Tibial artery (tissue), 4 donors: ENCODE results near the gene AQP10.
"Not testable (repeated sequence)": the region's sequence is repeated elsewhere in the genome, so short reads cannot be mapped to it uniquely, and the experiment has no call there.

Source experiments
- DNase-seq, 2 donors: peaks; one replicate each; pipeline ENCODE4 v3.0.0-alpha.2; 2019
- H3K27ac ChIP-seq, 2 donors: fragments of 200-600 bp; sonication (generic) in 1 of 2; 1 replicate in 1 of 2; 2 replicates in 1 of 2; pipeline ENCODE4 v1.5.1; 2018 to 2019; ENCODE audit warnings: mild to moderate bottlenecking in 1 of 2
- H3K27me3 ChIP-seq, 2 donors: fragments of 200-600 bp; sonication (generic) in 1 of 2; one replicate each; pipeline versions ENCODE4 v1.5.1 to v1.6.0; 2016 to 2019
- H3K36me3 ChIP-seq, 3 donors: fragments of 200-600 bp; sonication (generic) in 2 of 3; one replicate each; pipeline ENCODE4 v1.5.1; 2016 to 2019; ENCODE audit warnings: mild to moderate bottlenecking in 2 of 3
- H3K4me1 ChIP-seq, 4 donors: fragments of 200-600 bp; sonication (generic) in 2 of 4; 1 replicate in 3 of 4; 2 replicates in 1 of 4; pipeline ENCODE4 v1.5.1; 2016 to 2019
- H3K4me3 ChIP-seq, 2 donors: fragments of 200-600 bp; sonication (generic) in 1 of 2; 1 replicate in 1 of 2; 2 replicates in 1 of 2; pipeline ENCODE4 v1.5.1; 2018 to 2019; ENCODE audit warnings: mild to moderate bottlenecking in 2 of 2
- H3K9me3 ChIP-seq, 3 donors: fragments of 200-600 bp; sonication (generic) in 1 of 3; one replicate each; pipeline ENCODE4 v1.5.1; 2016 to 2019
- CTCF ChIP-seq, 2 experiments: fragments of 200-600 bp in 1 of 2; fragments of 450-650 bp in 1 of 2; IDR thresholded peaks; one replicate each; pipeline ENCODE4 v1.5.1; 2017 to 2019; ENCODE audit warnings: antibody characterized with exemption in 2 of 2, mild to moderate bottlenecking in 1 of 2, moderate library complexity in 1 of 2
- intact Hi-C: fragments of 100-400 bp; cut with DNase I; formaldehyde crosslinking; loops from one replicate; pipeline ENCODE4 v1.15.0; 2023; ENCODE audit warnings: low total_unique reads

AQP10 gene

GRCh38 chr1:154306151-154306550, 14.7 kb upstream of the AQP10 start:
- no peak for TF ChIP-seq CTCF (IDR thresholded peaks at IDR 0.05)
- H3K27ac ChIP-seq = no peak overlapping the region
- H3K9me3 ChIP-seq = no peaks in the 10 kb centered on the region
- H3K36me3 ChIP-seq = no peaks in the 10 kb centered on the region
- no peaks in the 10 kb centered on the region for H3K4me1 ChIP-seq
- H3K4me3 ChIP-seq = no peak overlapping the region
- no peak for DNase-seq
- intact Hi-C loops = no loop called here
- no peaks in the 10 kb centered on the region for H3K27me3 ChIP-seq

- H3K9me3 ChIP-seq, H3K4me1 ChIP-seq, H3K4me3 ChIP-seq, H3K27me3 ChIP-seq, H3K27ac ChIP-seq, DNase-seq, intact Hi-C loops, H3K36me3 ChIP-seq: not testable (repeated sequence)
These were observed 13.1 kb upstream of the AQP10 start for GRCh38 chr1:154307670-154308270.

- H3K4me3 ChIP-seq, H3K27me3 ChIP-seq, H3K27ac ChIP-seq, H3K9me3 ChIP-seq, H3K4me1 ChIP-seq, intact Hi-C loops, H3K36me3 ChIP-seq, DNase-seq: not testable (repeated sequence)
These were observed 11.8 kb upstream of the AQP10 start for GRCh38 chr1:154309136-154309535.

GRCh38 chr1:154312229-154313065, 8.4 kb upstream of the AQP10 start:
- H3K4me3 ChIP-seq, H3K36me3 ChIP-seq, H3K9me3 ChIP-seq, H3K4me1 ChIP-seq, H3K27ac ChIP-seq, intact Hi-C loops, DNase-seq, H3K27me3 ChIP-seq: not testable (repeated sequence)

- intact Hi-C loops = no loop called here
- H3K4me3 ChIP-seq = no peak overlapping the region
- TF ChIP-seq CTCF (IDR thresholded peaks at IDR 0.05) = no peak
- H3K27me3 ChIP-seq = peaks cover 0 to 2% of the 10 kb centered on the region in 2 donors
- no peaks in the 10 kb centered on the region for H3K4me1 ChIP-seq
- H3K36me3 ChIP-seq = no peaks in the 10 kb centered on the region
- no peak overlapping the region for H3K27ac ChIP-seq
- DNase-seq = no peak
- no peaks in the 10 kb centered on the region for H3K9me3 ChIP-seq
These were observed 7.9 kb upstream of the AQP10 start for GRCh38 chr1:154313066-154313356.

- intact Hi-C loops, DNase-seq, H3K4me1 ChIP-seq, H3K27me3 ChIP-seq, H3K36me3 ChIP-seq, H3K27ac ChIP-seq, H3K9me3 ChIP-seq, H3K4me3 ChIP-seq: not testable (repeated sequence)
These were observed 6.7 kb upstream of the AQP10 start for GRCh38 chr1:154314226-154314625.

- H3K4me1 ChIP-seq = no peaks in the 10 kb centered on the region
- H3K27ac ChIP-seq = no peak overlapping the region
- DNase-seq = no peak
- peaks cover 0 to 6% of the 10 kb centered on the region in 2 donors for H3K27me3 ChIP-seq
- no peaks in the 10 kb centered on the region for H3K9me3 ChIP-seq
- intact Hi-C loops = no loop called here
- H3K4me3 ChIP-seq = no peak overlapping the region
- no peak for TF ChIP-seq CTCF (IDR thresholded peaks at IDR 0.05)
- H3K36me3 ChIP-seq = no peaks in the 10 kb centered on the region
These were observed 4.2 kb upstream of the AQP10 start for GRCh38 chr1:154316704-154317103.
